ENCODE data around the gene STEAP3. TPM values are rescaled to one million over a fixed set of nuclear protein-coding genes. Genes with fewer than 3 reads are reported as not detected.

The STEAP3 gene
- total RNA-seq, 3 donors from 2014 or later (not counting 1 experiment from before 2014, with no cell fraction given) = 1.7 to 2.5 (median 2.0) TPM

GRCh38 chr2:119175517-119175916, 48.1 kb upstream of the STEAP3 start:
- DNase-seq (no peak), ATAC-seq (no peak)
- H3K27me3 ChIP-seq (ENCODE audit: control insufficient read depth, insufficient read depth, low read length) = no peaks in the 10 kb centered on the region
- no peaks in the 10 kb centered on the region for H3K4me1 ChIP-seq (ENCODE audit: control insufficient read depth, insufficient read depth, low read length)
- no peak overlapping the region for H3K27ac ChIP-seq (ENCODE audit: low read length)
- no peaks in the 10 kb centered on the region for H3K4me1 Mint-ChIP-seq
- intact Hi-C loops (cut with micrococcal nuclease) = loop anchor here (2.0 to 10.0 kb wide), 2 partner anchors 293 to 1131 kb away; no protein-coding TSS in a partner anchor
- no peaks in the 10 kb centered on the region for H3K9me3 Mint-ChIP-seq
- H3K27ac Mint-ChIP-seq = no peak overlapping the region
- no peaks in the 10 kb centered on the region for H3K36me3 ChIP-seq (ENCODE audit: control insufficient read depth, insufficient read depth, low read length)
- no peak overlapping the region for H3K4me3 ChIP-seq (ENCODE audit: low read length)
- H3K4me3 Mint-ChIP-seq = no peak overlapping the region
- H3K9me3 ChIP-seq (ENCODE audit: control insufficient read depth, insufficient read depth, low read length) = no peaks in the 10 kb centered on the region
- no peaks in the 10 kb centered on the region for H3K36me3 Mint-ChIP-seq
- TF ChIP-seq, protein P1, sequence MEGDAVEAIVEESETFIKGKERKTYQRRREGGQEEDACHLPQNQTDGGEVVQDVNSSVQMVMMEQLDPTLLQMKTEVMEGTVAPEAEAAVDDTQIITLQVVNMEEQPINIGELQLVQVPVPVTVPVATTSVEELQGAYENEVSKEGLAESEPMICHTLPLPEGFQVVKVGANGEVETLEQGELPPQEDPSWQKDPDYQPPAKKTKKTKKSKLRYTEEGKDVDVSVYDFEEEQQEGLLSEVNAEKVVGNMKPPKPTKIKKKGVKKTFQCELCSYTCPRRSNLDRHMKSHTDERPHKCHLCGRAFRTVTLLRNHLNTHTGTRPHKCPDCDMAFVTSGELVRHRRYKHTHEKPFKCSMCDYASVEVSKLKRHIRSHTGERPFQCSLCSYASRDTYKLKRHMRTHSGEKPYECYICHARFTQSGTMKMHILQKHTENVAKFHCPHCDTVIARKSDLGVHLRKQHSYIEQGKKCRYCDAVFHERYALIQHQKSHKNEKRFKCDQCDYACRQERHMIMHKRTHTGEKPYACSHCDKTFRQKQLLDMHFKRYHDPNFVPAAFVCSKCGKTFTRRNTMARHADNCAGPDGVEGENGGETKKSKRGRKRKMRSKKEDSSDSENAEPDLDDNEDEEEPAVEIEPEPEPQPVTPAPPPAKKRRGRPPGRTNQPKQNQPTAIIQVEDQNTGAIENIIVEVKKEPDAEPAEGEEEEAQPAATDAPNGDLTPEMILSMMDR (IDR thresholded peaks at IDR 0.05) = no peak
- H3K27me3 Mint-ChIP-seq (ENCODE audit: low read depth in 2 of 2) = no peaks in the 10 kb centered on the region
- WGBS (ENCODE audit: insufficient coverage) = 77% methylated on average over 9 of the region's 10 CpGs

GRCh38 chr2:119177171-119177837, 46.3 kb upstream of the STEAP3 start:
- Mint-ChIP-seq H3K4me3 (no peak overlapping the region), H3K27ac (no peak overlapping the region), H3K27me3 (ENCODE audit: low read depth in 2 of 2) (no peaks in the 10 kb centered on the region), H3K9me3 (no peaks in the 10 kb centered on the region), H3K4me1 (no peaks in the 10 kb centered on the region), H3K36me3 (no peaks in the 10 kb centered on the region)
- WGBS (ENCODE audit: insufficient coverage) = 86% methylated on average over 12 of the region's 12 CpGs
- no peak overlapping the region for H3K27ac ChIP-seq (ENCODE audit: low read length)
- DNase-seq (no peak), ATAC-seq (no peak)
- no peaks in the 10 kb centered on the region for H3K9me3 ChIP-seq (ENCODE audit: control insufficient read depth, insufficient read depth, low read length)
- intact Hi-C loops (cut with micrococcal nuclease) = loop anchor here (10.0 kb wide), 1 partner anchor 1133 kb away; no protein-coding TSS in a partner anchor
- no peak overlapping the region for H3K4me3 ChIP-seq (ENCODE audit: low read length)
- no peaks in the 10 kb centered on the region for H3K27me3 ChIP-seq (ENCODE audit: control insufficient read depth, insufficient read depth, low read length)
- no peaks in the 10 kb centered on the region for H3K4me1 ChIP-seq (ENCODE audit: control insufficient read depth, insufficient read depth, low read length)
- TF ChIP-seq, protein P1 (IDR thresholded peaks at IDR 0.05) = no peak
- H3K36me3 ChIP-seq (ENCODE audit: control insufficient read depth, insufficient read depth, low read length) = no peaks in the 10 kb centered on the region

DNA sequence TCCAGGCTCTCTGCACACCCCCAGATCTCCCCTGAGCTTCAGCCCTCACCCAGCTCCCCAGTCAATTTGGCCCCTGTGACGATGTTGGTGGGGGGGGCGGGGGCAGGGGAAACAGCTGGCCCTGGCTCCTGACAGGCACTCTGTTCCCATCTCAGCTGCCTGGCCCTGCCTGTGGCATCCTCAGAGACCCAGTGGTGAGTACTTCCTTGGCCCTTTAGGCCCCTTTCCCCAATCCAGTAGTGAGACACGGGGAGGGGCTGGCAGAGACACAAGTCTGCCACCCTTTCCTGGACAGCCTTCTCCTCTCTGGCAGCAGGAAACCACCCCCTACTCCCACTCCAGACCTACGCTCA, 45.8 kb upstream of the STEAP3 start:
- no peak for ATAC-seq
- Histone ChIP-seq H3K9me3 (ENCODE audit: control insufficient read depth, insufficient read depth, low read length) (no peaks in the 10 kb centered on the region), H3K27me3 (ENCODE audit: control insufficient read depth, insufficient read depth, low read length) (no peaks in the 10 kb centered on the region), H3K36me3 (ENCODE audit: control insufficient read depth, insufficient read depth, low read length) (no peaks in the 10 kb centered on the region), H3K27ac (ENCODE audit: low read length) (no peak overlapping the region), H3K4me3 (ENCODE audit: low read length) (no peak overlapping the region), H3K4me1 (ENCODE audit: control insufficient read depth, insufficient read depth, low read length) (no peaks in the 10 kb centered on the region)
- no peaks in the 10 kb centered on the region for H3K9me3 Mint-ChIP-seq
- TF ChIP-seq, protein P1 (IDR thresholded peaks at IDR 0.05) = no peak
- H3K27me3 Mint-ChIP-seq (ENCODE audit: low read depth in 2 of 2) = no peaks in the 10 kb centered on the region
- no peak for DNase-seq
- H3K36me3 Mint-ChIP-seq = no peaks in the 10 kb centered on the region
- WGBS (ENCODE audit: insufficient coverage) = 65% methylated on average over 4 of the region's 4 CpGs
- no peak overlapping the region for H3K4me3 Mint-ChIP-seq
- no peak overlapping the region for H3K27ac Mint-ChIP-seq
- intact Hi-C loops (cut with micrococcal nuclease) = loop anchor here (10.0 kb wide), 1 partner anchor 1133 kb away; no protein-coding TSS in a partner anchor
- H3K4me1 Mint-ChIP-seq = no peaks in the 10 kb centered on the region

GRCh38 chr2:119178776-119179175, 44.9 kb upstream of the STEAP3 start:
- H3K9me3 Mint-ChIP-seq = no peaks in the 10 kb centered on the region
- Histone ChIP-seq H3K4me1 (ENCODE audit: control insufficient read depth, insufficient read depth, low read length) (no peaks in the 10 kb centered on the region), H3K4me3 (ENCODE audit: low read length) (no peak overlapping the region), H3K27ac (ENCODE audit: low read length) (no peak overlapping the region), H3K9me3 (ENCODE audit: control insufficient read depth, insufficient read depth, low read length) (no peaks in the 10 kb centered on the region), H3K27me3 (ENCODE audit: control insufficient read depth, insufficient read depth, low read length) (no peaks in the 10 kb centered on the region), H3K36me3 (ENCODE audit: control insufficient read depth, insufficient read depth, low read length) (no peaks in the 10 kb centered on the region)
- H3K27ac Mint-ChIP-seq = no peak overlapping the region
- intact Hi-C loops (cut with micrococcal nuclease) = loop anchor here (10.0 kb wide), 1 partner anchor 1134 kb away; no protein-coding TSS in a partner anchor
- TF ChIP-seq, protein P1 (IDR thresholded peaks at IDR 0.05) = no peak
- H3K4me1 Mint-ChIP-seq = no peaks in the 10 kb centered on the region
- H3K27me3 Mint-ChIP-seq (ENCODE audit: low read depth in 2 of 2) = no peaks in the 10 kb centered on the region
- DNase-seq (no peak), ATAC-seq (no peak)
- H3K36me3 Mint-ChIP-seq = no peaks in the 10 kb centered on the region
- H3K4me3 Mint-ChIP-seq = no peak overlapping the region
- WGBS (ENCODE audit: insufficient coverage) = 78% methylated on average over 6 of the region's 6 CpGs
